GM10248 (cell line): Measurements from ENCODE around the gene FKBP11.

Experiments used
- CTCF ChIA-PET: fragments of 300-600 bp; sonication (Branson Sonifier 250); formaldehyde crosslinking; extraction: SDS; loops from one replicate; lab custom pipeline; 2021; ENCODE audit warnings: antibody characterized with exemption; lab: Yijun Ruan, JAX
- POLR2A ChIA-PET: fragments of 350-650 bp; sonication (Branson Sonifier 250); formaldehyde crosslinking; extraction: SDS; loops from one replicate; lab custom pipeline; 2020; ENCODE audit warnings: antibody characterized with exemption; lab: Yijun Ruan, JAX
- DNase-seq: peaks from one replicate; pipeline ENCODE4 v3.0.0; 2012; ENCODE audit errors: extremely low spot score
- TF ChIP-seq, protein P1 (sequence below): IDR thresholded peaks from 2 replicates; pipeline ENCODE4 v1.5.1; 2012; ENCODE audit warnings: mild to moderate bottlenecking, low read depth; ENCODE audit errors: extremely low read depth, missing control alignments, control extremely low read depth

FKBP11 gene

DNA sequence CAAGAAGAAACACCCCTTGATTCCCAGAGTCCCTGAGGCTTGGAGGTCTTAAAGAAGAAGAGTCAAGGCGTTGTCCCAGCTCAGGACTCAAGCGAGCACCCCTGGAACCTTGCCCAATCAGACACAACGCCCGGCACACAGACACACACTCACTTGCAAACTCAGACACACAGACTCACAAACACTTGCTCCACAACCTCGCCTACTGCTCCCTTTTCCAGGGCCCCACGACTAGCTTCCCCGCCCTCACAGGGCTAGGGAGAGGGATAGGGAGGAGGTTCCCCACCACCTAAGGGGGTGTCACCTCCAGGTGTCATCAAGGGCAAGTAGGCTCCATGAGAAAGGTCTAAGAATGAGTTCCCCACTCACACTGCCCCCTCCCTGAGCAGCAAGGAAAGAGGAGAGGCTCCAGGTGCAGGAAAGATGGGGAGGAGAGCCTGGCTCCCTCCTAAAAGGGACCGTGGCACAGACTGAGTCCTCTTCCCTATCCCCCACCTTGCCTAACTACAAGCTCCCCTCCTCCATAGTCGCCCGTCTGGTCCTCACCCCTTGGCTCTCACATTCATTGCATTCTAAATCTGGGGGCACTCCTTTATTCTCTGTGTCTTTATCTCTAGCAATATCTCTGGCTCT, 45.5 kb upstream of the FKBP11 start:
- TF ChIP-seq, protein P1, sequence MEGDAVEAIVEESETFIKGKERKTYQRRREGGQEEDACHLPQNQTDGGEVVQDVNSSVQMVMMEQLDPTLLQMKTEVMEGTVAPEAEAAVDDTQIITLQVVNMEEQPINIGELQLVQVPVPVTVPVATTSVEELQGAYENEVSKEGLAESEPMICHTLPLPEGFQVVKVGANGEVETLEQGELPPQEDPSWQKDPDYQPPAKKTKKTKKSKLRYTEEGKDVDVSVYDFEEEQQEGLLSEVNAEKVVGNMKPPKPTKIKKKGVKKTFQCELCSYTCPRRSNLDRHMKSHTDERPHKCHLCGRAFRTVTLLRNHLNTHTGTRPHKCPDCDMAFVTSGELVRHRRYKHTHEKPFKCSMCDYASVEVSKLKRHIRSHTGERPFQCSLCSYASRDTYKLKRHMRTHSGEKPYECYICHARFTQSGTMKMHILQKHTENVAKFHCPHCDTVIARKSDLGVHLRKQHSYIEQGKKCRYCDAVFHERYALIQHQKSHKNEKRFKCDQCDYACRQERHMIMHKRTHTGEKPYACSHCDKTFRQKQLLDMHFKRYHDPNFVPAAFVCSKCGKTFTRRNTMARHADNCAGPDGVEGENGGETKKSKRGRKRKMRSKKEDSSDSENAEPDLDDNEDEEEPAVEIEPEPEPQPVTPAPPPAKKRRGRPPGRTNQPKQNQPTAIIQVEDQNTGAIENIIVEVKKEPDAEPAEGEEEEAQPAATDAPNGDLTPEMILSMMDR = no peak
- POLR2A ChIA-PET = no interaction called here
- no peak for DNase-seq
- CTCF ChIA-PET = interaction anchor here (1.4 to 15.6 kb wide), 5 partner anchors 12 to 117 kb away, joined by 3 to 264 read pairs (median 5); partner anchors contain the start of genes DDN and WNT1

DNA sequence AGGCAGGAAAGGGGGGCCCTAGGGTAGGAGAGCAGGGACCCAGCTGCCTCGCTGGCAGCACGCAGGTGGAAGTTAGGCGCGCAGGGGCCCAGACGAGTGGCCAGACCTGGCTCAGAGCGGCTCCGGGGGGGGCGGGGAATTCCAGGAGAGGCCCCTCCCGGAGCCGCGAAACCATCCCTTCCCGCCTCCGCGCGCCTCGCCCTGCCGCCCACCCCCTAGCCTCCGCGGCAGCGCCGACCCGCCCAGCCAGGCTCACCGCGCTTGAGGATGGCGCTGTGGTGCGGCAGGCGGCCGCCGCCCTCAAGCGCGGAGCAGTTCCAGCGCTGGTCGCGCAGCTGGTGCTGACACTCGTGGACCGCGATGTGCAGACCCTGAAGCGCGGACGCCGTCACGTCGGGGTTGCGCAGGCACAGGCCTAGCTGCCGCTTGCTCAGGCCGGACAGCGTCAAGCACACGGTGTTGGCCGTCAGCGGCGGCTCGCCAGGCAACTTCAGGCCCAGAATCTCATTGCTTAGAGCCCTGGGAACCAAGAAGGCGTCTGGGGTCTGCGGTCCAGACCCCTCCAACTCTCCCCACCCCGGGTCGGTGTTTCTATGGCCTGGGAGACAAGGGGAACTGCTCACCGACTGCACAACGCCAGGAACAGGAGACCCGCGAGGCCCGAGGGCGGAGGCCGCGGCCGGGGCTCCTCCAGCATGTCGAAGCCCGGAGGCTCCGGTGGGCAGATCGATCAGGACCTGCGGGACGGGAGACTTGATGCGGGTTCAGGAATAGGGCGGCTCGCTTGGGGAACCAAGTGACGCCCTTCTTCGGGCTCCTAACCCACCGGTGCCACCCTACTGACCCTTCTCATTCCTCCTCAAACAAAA, 44.8 kb upstream of the FKBP11 start:
- peak; percentile 66 for DNase-seq
- ChIA-PET CTCF (interaction anchor here (1.6 to 15.6 kb wide), 5 partner anchors 12 to 117 kb away, joined by 3 to 264 read pairs (median 33); partner anchors contain the start of genes ARF3, DDN, DDX23 and WNT1), POLR2A (interaction anchor here (0.7 to 1.0 kb wide), 2 partner anchors 16 to 18 kb away, joined by 3 to 4 read pairs; no protein-coding TSS in a partner anchor)
- TF ChIP-seq, protein P1 = peak; percentile 29

DNA sequence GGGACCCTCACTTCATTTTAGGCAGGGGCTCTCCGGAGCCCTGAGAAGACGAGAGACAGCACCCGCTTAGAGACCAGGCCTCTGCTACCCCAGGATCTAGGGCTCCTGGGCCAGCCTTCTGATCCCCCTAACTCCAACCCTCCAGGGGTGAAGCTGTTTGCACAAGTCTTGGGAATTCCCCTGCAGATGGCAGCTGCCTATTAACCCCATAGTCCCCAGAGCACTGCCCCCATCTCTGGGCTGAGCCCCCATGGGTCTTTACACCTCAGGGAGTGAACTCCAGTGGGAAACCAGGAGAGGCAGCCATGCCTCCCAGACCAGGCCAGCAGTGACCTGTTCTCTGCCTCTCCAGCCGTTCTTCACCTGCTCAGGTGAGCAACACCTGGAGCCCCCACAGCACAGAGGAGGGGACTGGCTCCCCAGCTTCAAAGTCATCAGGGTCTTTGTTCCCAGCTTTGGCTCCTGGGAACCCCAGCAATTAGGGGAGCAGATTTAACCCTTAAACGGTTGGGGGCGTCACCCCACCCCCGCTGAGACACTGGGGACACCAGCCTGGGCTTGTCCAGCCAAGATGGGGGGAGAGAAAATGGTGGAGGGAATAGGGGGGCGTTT, 44.0 kb upstream of the FKBP11 start:
- POLR2A ChIA-PET = interaction anchor here (0.7 to 1.0 kb wide), 2 partner anchors 15 to 19 kb away, joined by 3 to 4 read pairs; no protein-coding TSS in a partner anchor
- TF ChIP-seq, protein P1 = no peak
- CTCF ChIA-PET = interaction anchor here (0.7 to 15.6 kb wide), 11 partner anchors 9 to 173 kb away, joined by 3 to 264 read pairs (median 5); partner anchors contain the start of genes ARF3, DDN, DDX23 and RND1
- peak; percentile 40 for DNase-seq

DNA sequence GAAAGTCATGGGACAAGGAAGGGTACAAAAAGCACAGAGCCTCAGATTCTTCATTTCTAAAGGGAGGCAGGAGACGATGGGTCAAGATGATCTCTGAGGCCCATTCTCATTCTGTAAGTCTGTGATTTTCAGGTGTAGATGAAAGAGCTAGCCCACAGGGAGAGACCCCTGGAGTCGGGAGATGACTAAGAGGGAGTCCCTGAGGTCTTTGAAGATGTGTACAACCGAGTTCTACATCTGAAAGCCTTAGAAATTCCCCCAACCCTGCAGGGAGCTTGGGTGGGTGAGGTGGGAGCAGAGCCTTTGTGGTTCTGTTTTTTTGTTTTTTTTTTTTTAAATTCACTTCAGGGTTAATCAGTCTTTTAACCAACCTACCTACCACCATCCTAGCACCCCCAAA, 43.2 kb upstream of the FKBP11 start:
- ChIA-PET CTCF (interaction anchor here (0.7 to 15.6 kb wide), 11 partner anchors 8 to 172 kb away, joined by 3 to 264 read pairs (median 5); partner anchors contain the start of genes ARF3, DDN, DDX23 and RND1), POLR2A (interaction anchor here (0.6 to 0.7 kb wide), 2 partner anchors 11 to 24 kb away, joined by 3 to 7 read pairs; partner anchors contain the start of gene ARF3)
- TF ChIP-seq, protein P1 = no peak
- peak; percentile 67 for DNase-seq

DNA sequence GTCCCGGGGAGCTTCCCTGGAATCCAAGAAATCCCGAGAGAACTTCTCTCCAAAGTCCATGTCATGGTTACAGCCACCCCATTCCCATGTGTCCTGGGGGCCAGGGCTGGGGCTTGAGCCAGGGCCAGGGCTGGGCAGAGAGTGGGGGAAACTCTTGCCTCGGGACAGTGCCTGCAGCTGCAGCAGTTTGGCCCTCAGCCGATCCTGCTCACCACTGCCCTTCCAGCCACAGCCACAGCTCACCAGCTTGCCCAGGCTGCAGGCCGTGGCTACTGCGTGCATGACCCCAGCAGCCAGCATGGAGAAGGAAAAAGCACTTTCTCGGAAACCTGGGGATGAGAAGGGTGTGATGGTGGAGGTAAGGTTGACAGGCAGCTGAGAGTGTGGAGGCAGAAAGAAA, 42.7 kb upstream of the FKBP11 start:
- TF ChIP-seq, protein P1 = no peak
- CTCF ChIA-PET = interaction anchor here (0.8 to 15.6 kb wide), 8 partner anchors 11 to 115 kb away, joined by 3 to 264 read pairs (median 10); partner anchors contain the start of genes ARF3, DDN, DDX23 and FKBP11
- DNase-seq = no peak
- POLR2A ChIA-PET = interaction anchor here (0.7 kb wide), 1 partner anchor 11 kb away, joined by 3 read pairs; the partner anchor contains the start of gene ARF3
